SU-DHL-6 (cell line): Measurements from ENCODE around the gene POM121L12.

Source experiments
- EZH2phosphoT487 ChIP-seq: fragments of 200-600 bp; sonication (generic), shearing (Covaris generic); conservative IDR thresholded peaks from 2 replicates; pipeline ENCODE4 v1.6.1; 2018; ENCODE audit warnings: mild to moderate bottlenecking, antibody characterized with exemption, low read length, moderate library complexity, mixed read lengths
- TF ChIP-seq, protein P1 (sequence below): fragments of 200-600 bp; sonication (generic); IDR thresholded peaks from one replicate; pipeline ENCODE4 v1.5.1; 2017; ENCODE audit warnings: antibody characterized with exemption, mild to moderate bottlenecking, low read length, moderate library complexity; ENCODE audit not compliant: insufficient read depth, poor library complexity, severe bottlenecking

DNA sequence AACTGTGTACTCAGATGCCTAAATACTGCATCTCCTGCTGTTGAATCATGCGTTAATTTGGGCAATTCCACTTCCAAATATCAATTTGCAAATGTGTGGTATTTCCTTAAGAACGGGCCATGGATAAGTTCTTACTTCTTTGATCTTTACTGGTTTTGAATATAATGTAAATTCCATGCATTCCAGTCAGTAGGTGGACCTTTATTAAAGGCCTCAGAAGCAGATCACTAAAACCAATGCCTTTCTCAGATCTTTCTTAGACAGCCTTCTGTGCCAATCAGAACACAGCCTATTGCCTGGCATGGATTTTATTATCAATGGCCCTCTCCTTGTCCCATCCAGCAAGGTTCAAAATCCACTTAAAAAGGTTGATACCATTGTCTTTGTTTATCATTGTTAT is 21.5 kb upstream of the POM121L12 start:
- TF ChIP-seq EZH2phosphoT487 = no peak
- TF ChIP-seq, protein P1, sequence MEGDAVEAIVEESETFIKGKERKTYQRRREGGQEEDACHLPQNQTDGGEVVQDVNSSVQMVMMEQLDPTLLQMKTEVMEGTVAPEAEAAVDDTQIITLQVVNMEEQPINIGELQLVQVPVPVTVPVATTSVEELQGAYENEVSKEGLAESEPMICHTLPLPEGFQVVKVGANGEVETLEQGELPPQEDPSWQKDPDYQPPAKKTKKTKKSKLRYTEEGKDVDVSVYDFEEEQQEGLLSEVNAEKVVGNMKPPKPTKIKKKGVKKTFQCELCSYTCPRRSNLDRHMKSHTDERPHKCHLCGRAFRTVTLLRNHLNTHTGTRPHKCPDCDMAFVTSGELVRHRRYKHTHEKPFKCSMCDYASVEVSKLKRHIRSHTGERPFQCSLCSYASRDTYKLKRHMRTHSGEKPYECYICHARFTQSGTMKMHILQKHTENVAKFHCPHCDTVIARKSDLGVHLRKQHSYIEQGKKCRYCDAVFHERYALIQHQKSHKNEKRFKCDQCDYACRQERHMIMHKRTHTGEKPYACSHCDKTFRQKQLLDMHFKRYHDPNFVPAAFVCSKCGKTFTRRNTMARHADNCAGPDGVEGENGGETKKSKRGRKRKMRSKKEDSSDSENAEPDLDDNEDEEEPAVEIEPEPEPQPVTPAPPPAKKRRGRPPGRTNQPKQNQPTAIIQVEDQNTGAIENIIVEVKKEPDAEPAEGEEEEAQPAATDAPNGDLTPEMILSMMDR = no peak
